Liver (tissue), 2 donors: ENCODE results near the gene AEBP2.

ENCODE experiments used
- CTCF ChIP-seq: fragments of 150-350 bp; IDR thresholded peaks from 2 replicates; pipeline ENCODE4 v1.5.1; 2017; ENCODE audit warnings: improper control_type of control experiment, low read depth, low read length; ENCODE audit not compliant: missing input control
- MAX ChIP-seq: IDR thresholded peaks from 2 replicates; pipeline ENCODE4 v1.6.1; 2016; ENCODE audit warnings: antibody characterized with exemption
- donor health status: healthy.

GRCh38 chr12:19489168-19489567 lies 49.9 kb downstream of the AEBP2 start:
- TF ChIP-seq CTCF (no peak), MAX (no peak)
